Measurements from ENCODE around the gene CD209.

- TF ChIP-seq YY1 (IDR thresholded peaks at IDR 0.05; ENCODE audit: insufficient read depth, insufficient read length) (no peak), ZNF274 (IDR thresholded peaks at IDR 0.05; ENCODE audit: low read depth, low read length) (no peak), SUZ12 (IDR thresholded peaks at IDR 0.05; ENCODE audit: extremely low read depth, insufficient read depth, insufficient read length) (no peak)
Measured at GRCh38 chr19:7701654-7702457, 45.5 kb downstream of the CD209 start, which contains the start of gene FCER2.

All from NT2/D1 (cell line).